CD4-positive, alpha-beta T cell treated with Interferon gamma for 1 hour (primary cell): ENCODE measurements around the gene TAC3.
"Not testable (repeated sequence)": the region's sequence is repeated elsewhere in the genome, so short reads cannot be mapped to it uniquely, and the experiment has no call there.

Source experiments
- DNase-seq: peaks from one replicate; pipeline ENCODE4 v3.0.0-alpha.2; 2020

TAC3 gene

GRCh38 chr12:56980941-56981530, 35.3 kb downstream of the TAC3 start:
- no peak for DNase-seq

- no peak for DNase-seq
These were observed 36.1 kb downstream of the TAC3 start for GRCh38 chr12:56980268-56980667.

- DNase-seq, result no peak
These were observed 36.7 kb downstream of the TAC3 start for GRCh38 chr12:56979628-56980027.

- no peak for DNase-seq
These were observed 37.8 kb downstream of the TAC3 start for GRCh38 chr12:56978397-56979138.

- DNase-seq, result not testable (repeated sequence)
These were observed 39.0 kb downstream of the TAC3 start for GRCh38 chr12:56977361-56977760.

GRCh38 chr12:56974224-56974623, 42.1 kb downstream of the TAC3 start:
- not testable (repeated sequence) for DNase-seq

GRCh38 chr12:56968910-56969309, 47.4 kb downstream of the TAC3 start:
- DNase-seq, result not testable (repeated sequence)

GRCh38 chr12:56965997-56966642, 50.2 kb downstream of the TAC3 start:
- DNase-seq, result not testable (repeated sequence)

GRCh38 chr12:56965124-56965523, 51.2 kb downstream of the TAC3 start:
- not testable (repeated sequence) for DNase-seq

- not testable (repeated sequence) for DNase-seq
These were observed 52.8 kb downstream of the TAC3 start for GRCh38 chr12:56963557-56963956.

GRCh38 chr12:56962247-56962646, 54.1 kb downstream of the TAC3 start:
- DNase-seq, result not testable (repeated sequence)
